GM18508 (cell line): ENCODE results near the gene SEMA4F.

Experiments used
- ATAC-seq: cut with Tn5 transposase; IDR thresholded peaks from one replicate; pipeline ENCODE4 v1.9.1; 2021; ENCODE audit warnings: moderate number of reproducible peaks; ENCODE audit not compliant: insufficient read depth, unreplicated experiment

Gene SEMA4F

GRCh38 chr2:74702001-74702715 lies 48.1 kb downstream of the SEMA4F start:
- ATAC-seq: no peak

DNA sequence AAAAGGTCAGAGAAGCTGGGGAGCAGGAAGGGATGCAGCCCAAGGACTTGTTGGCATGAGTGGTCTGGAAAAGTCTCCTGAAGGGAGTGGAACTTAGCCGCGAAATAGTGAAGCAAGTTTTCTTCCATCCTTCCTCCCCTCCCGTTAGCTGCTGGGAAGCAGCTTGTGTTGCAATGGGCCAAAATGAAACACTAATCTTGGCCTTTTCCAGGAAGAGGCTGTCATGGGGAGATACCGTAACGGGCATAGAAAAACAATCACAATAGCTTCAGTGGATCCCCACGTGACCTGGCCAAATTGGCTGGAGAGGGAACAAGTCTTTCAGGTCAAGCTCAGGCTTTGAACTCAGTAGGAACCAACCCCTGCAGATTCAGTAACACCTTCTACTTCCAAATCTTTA lies 49.3 kb downstream of the SEMA4F start:
- ATAC-seq: no peak

- no peak for ATAC-seq
Measured at GRCh38 chr2:74704216-74704615, 50.2 kb downstream of the SEMA4F start.

- no peak for ATAC-seq
Measured at GRCh38 chr2:74706741-74707140, 52.7 kb downstream of the SEMA4F start.

- no peak for ATAC-seq
Measured at GRCh38 chr2:74707837-74708236, 53.8 kb downstream of the SEMA4F start.

- no peak for ATAC-seq
Measured at GRCh38 chr2:74708296-74708695, 54.2 kb downstream of the SEMA4F start.

GRCh38 chr2:74708883-74709282 lies 54.8 kb downstream of the SEMA4F start:
- no peak for ATAC-seq

GRCh38 chr2:74712223-74713053 lies 58.4 kb downstream of the SEMA4F start:
- no peak for ATAC-seq

DNA sequence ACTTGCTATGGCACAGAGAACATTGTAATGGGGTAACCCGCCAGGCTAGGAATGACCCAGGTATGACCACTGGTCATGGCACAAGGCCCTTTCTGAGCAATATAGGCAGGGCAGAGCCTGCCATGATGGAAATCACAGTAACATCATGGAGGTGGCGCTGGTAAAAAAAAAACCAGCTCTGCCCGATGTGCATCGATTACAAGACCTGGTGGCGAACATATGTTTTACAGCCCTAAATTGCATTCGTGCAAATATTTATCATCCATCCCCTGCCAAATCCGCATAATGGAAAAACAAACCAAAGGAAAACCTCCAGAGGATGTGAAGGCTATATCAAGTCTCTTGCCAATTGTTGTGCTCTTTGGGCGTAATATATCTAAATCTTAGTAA lies 60.6 kb downstream of the SEMA4F start:
- ATAC-seq: no peak

GRCh38 chr2:74715081-74715791 lies 61.2 kb downstream of the SEMA4F start:
- ATAC-seq: peak; percentile 87

DNA sequence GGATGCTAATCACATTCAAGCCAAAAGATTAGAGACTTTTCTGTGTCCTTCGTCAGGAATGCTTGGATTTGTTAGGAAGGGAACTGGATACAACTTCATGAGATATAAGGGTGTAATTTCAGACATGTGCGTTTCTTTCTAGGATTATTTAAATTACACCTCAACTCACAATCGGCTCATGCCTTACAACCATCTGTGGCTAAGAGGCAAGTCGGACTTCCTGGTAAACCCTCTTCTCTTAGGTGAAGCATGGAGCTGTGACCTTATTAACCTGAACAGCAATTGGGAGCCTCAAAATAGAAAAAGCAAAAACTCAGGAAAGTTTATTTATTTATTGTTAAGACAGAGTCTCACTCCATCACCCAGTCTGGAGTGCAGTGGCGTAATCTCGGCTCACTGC lies 61.8 kb downstream of the SEMA4F start:
- ATAC-seq: no peak

DNA sequence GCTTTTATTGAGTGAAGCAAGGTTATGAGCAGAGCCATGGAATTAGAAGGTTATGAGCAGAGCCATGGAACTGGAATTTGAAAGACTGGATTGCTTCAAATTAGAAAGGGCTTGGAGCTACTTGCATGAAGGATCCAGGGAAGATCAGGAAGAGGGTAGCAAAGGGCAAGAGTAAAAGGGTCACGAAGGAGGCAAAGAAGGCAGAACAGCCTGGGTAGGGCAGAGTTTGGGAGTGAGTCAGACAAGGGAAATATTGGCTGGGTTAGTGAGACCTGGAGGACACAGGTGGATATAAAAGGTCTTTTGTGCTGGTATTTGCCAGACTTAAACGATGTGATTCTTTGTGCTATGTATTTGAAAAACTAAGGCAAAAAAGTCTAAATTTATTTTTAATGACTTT lies 65.0 kb downstream of the SEMA4F start:
- no peak for ATAC-seq

GRCh38 chr2:74721316-74721715 lies 67.3 kb downstream of the SEMA4F start:
- no peak for ATAC-seq

GRCh38 chr2:74724496-74724895 lies 70.4 kb downstream of the SEMA4F start:
- no peak for ATAC-seq

GRCh38 chr2:74725287-74725686 lies 71.2 kb downstream of the SEMA4F start:
- no peak for ATAC-seq

- no peak for ATAC-seq
Measured at GRCh38 chr2:74728842-74729241, 74.8 kb downstream of the SEMA4F start.

GRCh38 chr2:74730530-74730929 lies 76.5 kb downstream of the SEMA4F start:
- ATAC-seq: no peak
